Left forelimb (tissue), 1 donor: ENCODE results near the gene FRMD4B.

Source experiments
- DNase-seq: peaks from one replicate; pipeline ENCODE4 v3.0.0-alpha.2; 2018; ENCODE audit warnings: low spot score

FRMD4B gene

GRCh38 chr3:69405067-69405466 is 19.2 kb upstream of the FRMD4B start:
- DNase-seq: no peak

GRCh38 chr3:69403454-69403853 is 17.6 kb upstream of the FRMD4B start:
- no peak for DNase-seq

- DNase-seq: no peak
Measured at GRCh38 chr3:69400683-69401082, 14.8 kb upstream of the FRMD4B start.

GRCh38 chr3:69392850-69393249 is 7.0 kb upstream of the FRMD4B start:
- DNase-seq: no peak

GRCh38 chr3:69392415-69392814 is 6.5 kb upstream of the FRMD4B start:
- DNase-seq: no peak

GRCh38 chr3:69391554-69391953 is 5.7 kb upstream of the FRMD4B start:
- DNase-seq: no peak

GRCh38 chr3:69390771-69391170 is 4.9 kb upstream of the FRMD4B start:
- DNase-seq: no peak

- DNase-seq: no peak
Measured at GRCh38 chr3:69389520-69390248, 3.8 kb upstream of the FRMD4B start.

- no peak for DNase-seq
Measured at GRCh38 chr3:69388241-69388640, 2.4 kb upstream of the FRMD4B start.

GRCh38 chr3:69386556-69387385 is 883 bp upstream of the FRMD4B start:
- no peak for DNase-seq

- no peak for DNase-seq
Measured at GRCh38 chr3:69385123-69385722, 665 bp downstream of the FRMD4B start.

GRCh38 chr3:69384326-69384725 is 1.6 kb downstream of the FRMD4B start:
- DNase-seq: no peak

- no peak for DNase-seq
Measured at GRCh38 chr3:69379661-69380060, 6.2 kb downstream of the FRMD4B start.

- DNase-seq: no peak
Measured at GRCh38 chr3:69378112-69378802, 7.6 kb downstream of the FRMD4B start.

GRCh38 chr3:69377262-69377661 is 8.6 kb downstream of the FRMD4B start:
- no peak for DNase-seq

- DNase-seq: no peak
Measured at GRCh38 chr3:69376731-69377130, 9.2 kb downstream of the FRMD4B start.

GRCh38 chr3:69371816-69372215 is 14.1 kb downstream of the FRMD4B start:
- no peak for DNase-seq

GRCh38 chr3:69370901-69371301 is 15.0 kb downstream of the FRMD4B start:
- no peak for DNase-seq

GRCh38 chr3:69370156-69370883 is 15.6 kb downstream of the FRMD4B start:
- DNase-seq: no peak

GRCh38 chr3:69368129-69368741 is 17.7 kb downstream of the FRMD4B start:
- DNase-seq: no peak

- DNase-seq: no peak
Measured at GRCh38 chr3:69367586-69367985, 18.3 kb downstream of the FRMD4B start.
